ENCODE results near the gene PDE6D.
"Not testable (repeated sequence)": the region's sequence is repeated elsewhere in the genome, so short reads cannot be mapped to it uniquely, and the experiment has no call there.

Gene PDE6D

GRCh38 chr2:231769170-231770136 is 11.6 kb downstream of the PDE6D start:
- no peak for DNase-seq (ENCODE audit: low read depth, low spot score)

GRCh38 chr2:231765496-231765929 is 15.6 kb downstream of the PDE6D start:
- DNase-seq (ENCODE audit: low read depth, low spot score) = no peak

GRCh38 chr2:231764760-231765159 is 16.3 kb downstream of the PDE6D start:
- DNase-seq (ENCODE audit: low read depth, low spot score) = no peak

GRCh38 chr2:231764124-231764523 is 17.0 kb downstream of the PDE6D start:
- no peak for DNase-seq (ENCODE audit: low read depth, low spot score)

- no peak for DNase-seq (ENCODE audit: low read depth, low spot score)
Observed at GRCh38 chr2:231761735-231762134, 19.3 kb downstream of the PDE6D start.

GRCh38 chr2:231752061-231752460 is 29.0 kb downstream of the PDE6D start:
- no peak for DNase-seq (ENCODE audit: low read depth, low spot score)

- DNase-seq (ENCODE audit: low read depth, low spot score) = no peak
Observed at GRCh38 chr2:231751042-231751815, 29.9 kb downstream of the PDE6D start.

GRCh38 chr2:231749016-231749415 is 32.1 kb downstream of the PDE6D start:
- not testable (repeated sequence) for DNase-seq (ENCODE audit: low read depth, low spot score)

GRCh38 chr2:231748153-231748896 is 32.8 kb downstream of the PDE6D start:
- not testable (repeated sequence) for DNase-seq (ENCODE audit: low read depth, low spot score)

- no peak for DNase-seq (ENCODE audit: low read depth, low spot score)
Observed at GRCh38 chr2:231745303-231746038, 35.6 kb downstream of the PDE6D start.

GRCh38 chr2:231743376-231744116 is 37.5 kb downstream of the PDE6D start:
- no peak for DNase-seq (ENCODE audit: low read depth, low spot score)

- no peak for DNase-seq (ENCODE audit: low read depth, low spot score)
Observed at GRCh38 chr2:231737761-231738160, 43.3 kb downstream of the PDE6D start.

GRCh38 chr2:231732604-231733003 is 48.5 kb downstream of the PDE6D start:
- DNase-seq (ENCODE audit: low read depth, low spot score) = no peak

- no peak for DNase-seq (ENCODE audit: low read depth, low spot score)
Observed at GRCh38 chr2:231727621-231728020, 53.5 kb downstream of the PDE6D start.

- DNase-seq (ENCODE audit: low read depth, low spot score) = no peak
Observed at GRCh38 chr2:231726276-231726675, 54.8 kb downstream of the PDE6D start.

- no peak for DNase-seq (ENCODE audit: low read depth, low spot score)
Observed at GRCh38 chr2:231725476-231725875, 55.6 kb downstream of the PDE6D start.

GRCh38 chr2:231722721-231723307 is 58.3 kb downstream of the PDE6D start:
- DNase-seq (ENCODE audit: low read depth, low spot score) = no peak

GRCh38 chr2:231720987-231721966 is 59.8 kb downstream of the PDE6D start:
- no peak for DNase-seq (ENCODE audit: low read depth, low spot score)
